ENCODE measurements around the gene HIRA.
A peak's percentile ranks its signal among the peaks of the same experiment; 100 is the strongest.
"Not testable (repeated sequence)": the region's sequence is repeated elsewhere in the genome, so short reads cannot be mapped to it uniquely, and the experiment has no call there.

The HIRA gene

DNA sequence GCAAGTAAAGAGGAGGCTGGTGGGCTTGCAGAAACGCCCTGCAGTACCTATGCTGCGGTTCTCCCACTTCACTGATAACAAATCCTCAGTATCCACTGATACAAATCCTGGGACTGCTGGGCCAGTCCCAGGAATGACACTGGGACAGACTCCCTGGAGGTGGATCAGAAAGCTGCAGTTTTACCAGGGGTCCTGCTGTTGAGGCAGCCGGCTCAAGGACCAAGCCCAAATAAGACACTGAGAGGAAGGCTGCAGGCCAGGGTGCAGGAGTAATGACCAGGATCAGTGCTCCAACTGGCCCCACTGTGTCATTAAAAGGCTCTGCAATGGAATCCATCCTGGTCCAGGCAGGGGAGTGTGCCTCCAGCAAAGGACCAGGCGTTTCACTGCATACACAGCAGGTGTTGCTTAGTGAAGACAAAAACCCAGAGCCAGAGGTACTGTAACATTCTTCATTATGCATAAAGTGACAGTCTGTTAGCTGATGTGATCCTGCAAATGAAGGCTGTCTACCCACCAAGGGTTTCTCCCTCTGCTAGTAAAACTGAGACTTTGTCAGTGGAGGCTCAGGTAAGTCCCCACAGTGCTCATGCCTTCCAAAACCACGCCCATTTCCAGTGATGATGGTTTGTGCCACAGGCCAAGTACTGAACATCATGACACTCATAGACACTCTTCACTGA is 17.3 kb upstream of the HIRA start:
- peak overlapping the region; percentile 94 for H3K27ac ChIP-seq (ENCODE audit: low read depth, low read length)
- H3K9me3 ChIP-seq (ENCODE audit: low read length), result no peaks in the 10 kb centered on the region
- H3K4me1 ChIP-seq (ENCODE audit: insufficient read depth, low read length), result peaks cover 24% of the 10 kb centered on the region
- H3K36me3 ChIP-seq (ENCODE audit: insufficient read depth, low read length), result peaks cover 31% of the 10 kb centered on the region
- no peak overlapping the region for H3K4me3 ChIP-seq (ENCODE audit: low read depth in 1 of 2, low read length in 2 of 2)
- no peaks in the 10 kb centered on the region for H3K27me3 ChIP-seq (ENCODE audit: control insufficient read depth in 1 of 2, insufficient read depth in 2 of 2, low read length in 2 of 2)
- H3K9ac ChIP-seq (ENCODE audit: low read length), result no peak overlapping the region

DNA sequence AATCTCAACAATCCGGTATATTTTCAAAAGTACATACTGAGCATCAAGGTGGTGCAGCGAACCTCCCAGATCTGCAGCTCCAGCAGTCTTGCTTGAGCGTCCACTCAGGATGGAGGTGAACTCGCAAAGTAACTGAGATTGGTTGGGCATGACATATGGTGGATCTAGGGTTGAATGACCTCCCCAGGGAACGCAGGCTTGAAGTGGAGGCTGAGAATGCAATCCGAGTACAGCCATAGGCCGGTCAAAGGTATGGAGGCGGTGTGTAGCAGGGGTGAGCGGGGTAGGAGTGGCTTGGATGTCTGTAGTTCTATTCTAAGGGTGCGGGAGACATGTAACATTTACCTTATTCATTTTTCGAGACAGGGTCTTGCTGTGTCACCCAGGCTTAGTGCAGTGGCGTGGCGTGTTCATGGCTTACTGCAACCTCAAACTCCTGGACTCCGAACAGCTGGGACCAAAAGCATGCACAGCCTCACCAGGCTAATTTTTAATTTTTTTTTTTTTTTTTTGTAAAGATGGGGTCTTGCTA is 16.6 kb upstream of the HIRA start:
- Histone ChIP-seq H3K9ac (ENCODE audit: low read length) (peak overlapping the region; percentile 51), H3K9me3 (ENCODE audit: low read length) (no peaks in the 10 kb centered on the region), H3K4me3 (ENCODE audit: low read depth in 1 of 2, low read length in 2 of 2) (peak overlapping the region; percentile 82 to 94), H3K36me3 (ENCODE audit: insufficient read depth, low read length) (peaks cover 30% of the 10 kb centered on the region), H3K27me3 (ENCODE audit: control insufficient read depth in 1 of 2, insufficient read depth in 2 of 2, low read length in 2 of 2) (no peaks in the 10 kb centered on the region), H3K4me1 (ENCODE audit: insufficient read depth, low read length) (peaks cover 24% of the 10 kb centered on the region), H3K27ac (ENCODE audit: low read depth, low read length) (peak overlapping the region; percentile 94)

DNA sequence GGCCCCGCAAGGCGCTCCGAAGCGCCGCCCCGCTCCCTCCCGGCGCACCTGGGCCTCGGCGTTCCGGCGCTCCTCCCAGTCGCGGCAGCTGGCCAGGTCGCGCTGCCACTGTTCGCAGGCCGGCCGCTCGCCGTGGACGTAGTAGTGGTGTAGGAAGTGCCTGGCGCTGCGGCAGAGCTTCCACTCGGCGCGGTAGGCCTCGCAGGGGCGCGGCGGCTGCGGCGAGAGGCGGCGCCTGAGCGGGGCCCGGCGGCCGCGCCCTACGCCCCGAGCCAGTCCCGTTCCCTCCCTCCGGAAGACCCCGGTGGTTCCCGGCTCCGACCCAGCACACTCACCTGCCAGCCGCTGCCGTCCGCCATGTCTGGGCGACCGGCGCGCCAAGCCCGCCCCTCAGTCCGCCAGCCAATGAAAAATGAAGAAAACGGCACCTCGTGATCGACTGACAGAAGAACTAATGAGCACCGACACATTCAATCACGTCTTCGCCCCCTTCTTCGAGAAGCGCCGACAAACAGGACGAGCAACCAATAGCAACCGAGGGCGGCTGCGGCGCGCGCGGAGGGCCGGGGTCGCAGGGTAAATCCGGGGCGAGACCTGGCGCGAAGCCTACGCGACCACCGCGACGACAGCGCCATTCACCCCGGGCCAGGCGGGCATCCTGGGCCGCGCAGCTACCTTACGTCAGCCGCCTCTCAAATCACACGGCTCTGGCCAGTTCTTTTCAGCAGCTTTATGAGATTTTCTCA is 16.0 kb upstream of the HIRA start, which contains the start of gene C22orf39:
Gene C22orf39, minus strand, starts transcription at position 382 of the 746 bp plus-strand sequence. Its CDS starts 23 bp downstream, at position 359.
- Histone ChIP-seq H3K9me3 (ENCODE audit: low read length) (no peaks in the 10 kb centered on the region), H3K4me3 (ENCODE audit: low read depth in 1 of 2, low read length in 2 of 2) (peak within 1 kb of the TSS; percentile 82 to 94), H3K36me3 (ENCODE audit: insufficient read depth, low read length) (peaks cover 23% of the 10 kb centered on the region), H3K27ac (ENCODE audit: low read depth, low read length) (peak within 1 kb of the TSS; percentile 94), H3K27me3 (ENCODE audit: control insufficient read depth in 1 of 2, insufficient read depth in 2 of 2, low read length in 2 of 2) (no peaks in the 10 kb centered on the region), H3K9ac (ENCODE audit: low read length) (peak within 1 kb of the TSS; percentile 51), H3K4me1 (ENCODE audit: insufficient read depth, low read length) (peaks cover 24% of the 10 kb centered on the region)

- peak overlapping the region; percentile 94 for H3K27ac ChIP-seq (ENCODE audit: low read depth, low read length)
Observed at GRCh38 chr22:19446603-19447329, 15.2 kb upstream of the HIRA start.

GRCh38 chr22:19445279-19445982 is 13.9 kb upstream of the HIRA start:
- H3K9me3 ChIP-seq (ENCODE audit: low read length); H3K4me3 ChIP-seq (ENCODE audit: low read depth in 1 of 2, low read length in 2 of 2); H3K27me3 ChIP-seq (ENCODE audit: control insufficient read depth in 1 of 2, insufficient read depth in 2 of 2, low read length in 2 of 2); H3K27ac ChIP-seq (ENCODE audit: low read depth, low read length); H3K9ac ChIP-seq (ENCODE audit: low read length): not testable (repeated sequence)
- peaks cover 24% of the 10 kb centered on the region for H3K4me1 ChIP-seq (ENCODE audit: insufficient read depth, low read length)
- peaks cover 12% of the 10 kb centered on the region for H3K36me3 ChIP-seq (ENCODE audit: insufficient read depth, low read length)

More at GRCh38 chr22:19446603-19447329, 15.2 kb upstream of the HIRA start:
- Histone ChIP-seq H3K27me3 (ENCODE audit: control insufficient read depth in 1 of 2, insufficient read depth in 2 of 2, low read length in 2 of 2) (no peaks in the 10 kb centered on the region), H3K9ac (ENCODE audit: low read length) (peak overlapping the region; percentile 51), H3K4me3 (ENCODE audit: low read depth in 1 of 2, low read length in 2 of 2) (peak overlapping the region; percentile 82 to 94), H3K36me3 (ENCODE audit: insufficient read depth, low read length) (peaks cover 17% of the 10 kb centered on the region), H3K4me1 (ENCODE audit: insufficient read depth, low read length) (peaks cover 24% of the 10 kb centered on the region), H3K9me3 (ENCODE audit: low read length) (no peaks in the 10 kb centered on the region)

DNA sequence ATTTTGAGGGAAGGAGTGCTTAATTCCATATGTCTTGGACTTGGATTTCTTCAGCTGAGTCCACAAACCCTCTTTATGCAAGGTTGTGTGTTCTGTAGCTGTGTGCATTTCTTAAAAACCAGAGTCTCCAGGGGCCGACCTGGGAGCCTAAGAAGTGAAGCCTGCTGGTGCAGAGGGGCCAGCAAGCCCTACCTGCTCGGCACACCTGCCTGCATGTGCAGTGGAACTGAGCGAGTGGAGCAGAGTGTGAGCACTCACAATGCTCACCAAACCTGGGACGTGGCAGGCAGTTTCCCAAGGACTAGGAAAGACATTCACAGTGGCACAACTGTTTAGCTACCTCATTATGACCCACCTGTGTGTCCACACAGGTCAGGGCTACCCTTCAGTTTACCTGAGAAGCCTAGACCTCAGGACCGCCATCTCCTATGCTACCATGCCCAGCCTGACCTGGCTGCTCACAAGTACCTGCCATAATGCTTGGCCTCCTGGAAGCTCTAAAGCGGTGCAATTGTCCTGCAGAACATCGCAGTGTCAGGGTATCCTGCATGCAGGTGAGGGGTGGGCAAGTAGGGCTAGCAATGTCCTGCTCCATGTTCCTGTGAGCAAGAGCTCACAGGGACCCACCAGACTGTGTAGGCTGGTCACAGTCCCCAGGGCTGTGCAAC is 12.1 kb upstream of the HIRA start:
- H3K36me3 ChIP-seq (ENCODE audit: insufficient read depth, low read length), result peaks cover 12% of the 10 kb centered on the region
- no peaks in the 10 kb centered on the region for H3K9me3 ChIP-seq (ENCODE audit: low read length)
- no peak overlapping the region for H3K4me3 ChIP-seq (ENCODE audit: low read depth in 1 of 2, low read length in 2 of 2)
- H3K4me1 ChIP-seq (ENCODE audit: insufficient read depth, low read length), result peaks cover 23% of the 10 kb centered on the region
- no peak overlapping the region for H3K27ac ChIP-seq (ENCODE audit: low read depth, low read length)
- no peak overlapping the region for H3K9ac ChIP-seq (ENCODE audit: low read length)
- no peaks in the 10 kb centered on the region for H3K27me3 ChIP-seq (ENCODE audit: control insufficient read depth in 1 of 2, insufficient read depth in 2 of 2, low read length in 2 of 2)

DNA sequence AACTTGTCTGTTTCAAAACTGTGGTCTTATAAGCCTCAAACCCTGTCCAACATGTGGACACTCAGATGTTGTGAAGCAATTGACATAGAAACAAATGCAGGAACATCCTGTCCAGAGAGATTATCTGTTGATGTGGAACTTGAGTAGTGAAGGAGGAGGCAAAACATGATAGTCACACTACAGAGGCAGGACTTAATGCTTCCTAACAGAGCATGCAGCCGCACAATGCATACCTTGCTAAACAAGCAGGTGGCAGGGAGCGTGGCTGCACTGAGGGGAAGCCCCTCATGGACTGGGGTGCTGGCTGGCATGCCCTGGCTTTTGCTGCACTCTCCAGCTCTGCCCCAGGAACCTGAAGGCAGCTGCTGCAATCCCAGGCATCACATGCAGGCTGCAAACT is 10.6 kb upstream of the HIRA start:
- H3K4me1 ChIP-seq (ENCODE audit: insufficient read depth, low read length), result peaks cover 15% of the 10 kb centered on the region
- no peak overlapping the region for H3K27ac ChIP-seq (ENCODE audit: low read depth, low read length)
- no peak overlapping the region for H3K9ac ChIP-seq (ENCODE audit: low read length)
- no peaks in the 10 kb centered on the region for H3K9me3 ChIP-seq (ENCODE audit: low read length)
- H3K36me3 ChIP-seq (ENCODE audit: insufficient read depth, low read length), result peaks cover 12% of the 10 kb centered on the region
- H3K27me3 ChIP-seq (ENCODE audit: control insufficient read depth in 1 of 2, insufficient read depth in 2 of 2, low read length in 2 of 2), result no peaks in the 10 kb centered on the region
- H3K4me3 ChIP-seq (ENCODE audit: low read depth in 1 of 2, low read length in 2 of 2), result no peak overlapping the region

DNA sequence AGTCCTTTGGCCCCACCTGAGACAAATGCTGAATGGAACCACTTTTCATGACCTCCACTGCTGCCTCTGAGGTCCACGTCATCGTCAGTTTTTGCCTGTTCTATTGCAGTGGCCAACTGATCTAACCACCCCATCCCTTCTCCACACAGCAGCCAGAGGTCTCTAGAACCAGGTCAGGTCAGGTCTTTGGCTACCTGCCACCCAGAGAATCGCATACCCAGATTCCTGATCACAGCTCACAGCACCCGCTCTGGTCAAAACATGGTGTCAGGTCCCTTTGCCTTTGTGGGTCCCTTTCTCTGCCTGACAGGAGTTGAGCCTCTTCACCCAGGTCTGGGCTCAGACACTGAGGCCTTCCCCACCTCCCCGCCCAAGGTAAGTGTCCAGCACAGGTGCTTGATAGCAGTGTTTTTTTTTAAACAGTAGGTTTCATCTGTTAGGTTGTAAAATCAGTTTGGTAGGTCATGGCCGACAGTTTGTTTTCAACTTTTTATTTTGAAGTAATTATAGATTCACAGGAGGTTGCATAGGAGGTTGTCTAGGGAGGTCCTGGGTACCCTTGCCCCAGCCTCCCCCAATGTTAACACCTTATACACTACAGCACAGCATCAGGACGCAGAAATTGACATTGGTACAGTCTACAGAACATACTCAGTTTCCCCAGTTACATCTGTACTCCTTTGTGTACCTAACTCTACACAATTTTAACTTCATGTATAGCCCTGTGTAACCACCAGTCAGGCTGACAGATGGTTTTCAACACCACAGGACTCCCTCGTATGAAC is 9.1 kb upstream of the HIRA start:
- H3K9ac ChIP-seq (ENCODE audit: low read length), result no peak overlapping the region
- peaks cover 4% of the 10 kb centered on the region for H3K4me1 ChIP-seq (ENCODE audit: insufficient read depth, low read length)
- H3K36me3 ChIP-seq (ENCODE audit: insufficient read depth, low read length), result peaks cover 18% of the 10 kb centered on the region
- H3K27ac ChIP-seq (ENCODE audit: low read depth, low read length), result no peak overlapping the region
- no peak overlapping the region for H3K4me3 ChIP-seq (ENCODE audit: low read depth in 1 of 2, low read length in 2 of 2)
- no peaks in the 10 kb centered on the region for H3K27me3 ChIP-seq (ENCODE audit: control insufficient read depth in 1 of 2, insufficient read depth in 2 of 2, low read length in 2 of 2)
- no peaks in the 10 kb centered on the region for H3K9me3 ChIP-seq (ENCODE audit: low read length)

- no peaks in the 10 kb centered on the region for H3K27me3 ChIP-seq (ENCODE audit: control insufficient read depth in 1 of 2, insufficient read depth in 2 of 2, low read length in 2 of 2)
- no peak overlapping the region for H3K4me3 ChIP-seq (ENCODE audit: low read depth in 1 of 2, low read length in 2 of 2)
- H3K4me1 ChIP-seq (ENCODE audit: insufficient read depth, low read length), result peaks cover 4% of the 10 kb centered on the region
Observed at GRCh38 chr22:19438298-19438697, 6.8 kb upstream of the HIRA start.

More at GRCh38 chr22:19438298-19438697, 6.8 kb upstream of the HIRA start:
- Histone ChIP-seq H3K9ac (ENCODE audit: low read length) (no peak overlapping the region), H3K27ac (ENCODE audit: low read depth, low read length) (no peak overlapping the region), H3K9me3 (ENCODE audit: low read length) (no peaks in the 10 kb centered on the region), H3K36me3 (ENCODE audit: insufficient read depth, low read length) (peaks cover 17% of the 10 kb centered on the region)

Data from muscle layer of colon (tissue), 2 donors.